ENCODE data around the gene DDA1.

DNA sequence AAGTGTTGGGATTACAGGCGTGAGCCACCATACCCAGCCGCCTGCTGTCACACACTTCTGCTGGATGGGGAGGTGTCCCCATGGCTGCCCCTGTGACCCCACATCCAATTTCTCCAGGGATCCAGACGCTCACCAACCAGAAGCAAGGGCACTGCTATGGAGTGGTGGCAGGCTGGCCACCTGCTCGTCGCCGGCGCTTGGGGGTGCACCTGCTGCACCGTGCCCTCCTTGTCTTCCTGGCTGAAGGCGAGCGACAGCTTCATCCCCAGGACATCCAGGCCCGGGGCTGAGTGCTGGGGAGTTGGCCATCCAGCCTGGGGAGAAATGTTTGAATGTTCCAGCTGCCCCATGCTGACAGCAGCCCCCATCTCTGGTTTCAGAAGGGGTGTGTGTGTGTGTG is 23.1 kb upstream of the DDA1 start:
- no peak for TF ChIP-seq POLR2A (IDR thresholded peaks at IDR 0.05)
- TF ChIP-seq, protein P1, sequence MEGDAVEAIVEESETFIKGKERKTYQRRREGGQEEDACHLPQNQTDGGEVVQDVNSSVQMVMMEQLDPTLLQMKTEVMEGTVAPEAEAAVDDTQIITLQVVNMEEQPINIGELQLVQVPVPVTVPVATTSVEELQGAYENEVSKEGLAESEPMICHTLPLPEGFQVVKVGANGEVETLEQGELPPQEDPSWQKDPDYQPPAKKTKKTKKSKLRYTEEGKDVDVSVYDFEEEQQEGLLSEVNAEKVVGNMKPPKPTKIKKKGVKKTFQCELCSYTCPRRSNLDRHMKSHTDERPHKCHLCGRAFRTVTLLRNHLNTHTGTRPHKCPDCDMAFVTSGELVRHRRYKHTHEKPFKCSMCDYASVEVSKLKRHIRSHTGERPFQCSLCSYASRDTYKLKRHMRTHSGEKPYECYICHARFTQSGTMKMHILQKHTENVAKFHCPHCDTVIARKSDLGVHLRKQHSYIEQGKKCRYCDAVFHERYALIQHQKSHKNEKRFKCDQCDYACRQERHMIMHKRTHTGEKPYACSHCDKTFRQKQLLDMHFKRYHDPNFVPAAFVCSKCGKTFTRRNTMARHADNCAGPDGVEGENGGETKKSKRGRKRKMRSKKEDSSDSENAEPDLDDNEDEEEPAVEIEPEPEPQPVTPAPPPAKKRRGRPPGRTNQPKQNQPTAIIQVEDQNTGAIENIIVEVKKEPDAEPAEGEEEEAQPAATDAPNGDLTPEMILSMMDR (IDR thresholded peaks at IDR 0.05): no peak
